K562 (cell line): ENCODE data around the gene NOX5. TPM values are rescaled to one million over a fixed set of nuclear protein-coding genes. Genes with fewer than 3 reads are reported as not detected.
A peak's percentile ranks its signal among the peaks of the same experiment; 100 is the strongest.

Source experiments
- CTCF ChIP-seq, 3 experiments: IDR thresholded peaks in 2 of 3; conservative IDR thresholded peaks in 1 of 3; 2 replicates each; pipeline ENCODE4 v1.5.1; 2011 to 2012; ENCODE audit warnings: low read length in 3 of 3, mild to moderate bottlenecking in 3 of 3, control low read depth in 2 of 3, improper control_type of control experiment in 1 of 3, inconsistent platforms in 1 of 3, low read depth in 1 of 3, mixed read lengths in 1 of 3, moderate library complexity in 1 of 3; ENCODE audit not compliant: insufficient read depth in 2 of 3
- ELF1 ChIP-seq: fragments of 200-800 bp; sonication (Bioruptor generic); IDR thresholded peaks from 2 replicates; pipeline ENCODE4 v1.6.1; 2016; ENCODE audit warnings: missing genetic modification characterization, missing compliant biosample characterization
- JUND ChIP-seq, 2 experiments: IDR thresholded peaks; 2 replicates in 1 of 2; 3 replicates in 1 of 2; pipeline ENCODE4 v1.6.1; 2011; ENCODE audit warnings: borderline replicate concordance in 2 of 2, low read depth in 2 of 2, low read length in 2 of 2, improper control_type of control experiment in 1 of 2, missing biosample characterization in 1 of 2, missing genetic modification characterization in 1 of 2, missing genetic modification reagents in 1 of 2
- PBX2 ChIP-seq, 2 experiments: IDR thresholded peaks in 1 of 2; conservative IDR thresholded peaks in 1 of 2; 2 replicates each; pipeline ENCODE4 v1.6.1; 2016; ENCODE audit warnings: low read depth in 2 of 2, mild to moderate bottlenecking in 1 of 2, missing compliant biosample characterization in 1 of 2, missing genetic modification characterization in 1 of 2, moderate library complexity in 1 of 2
- RCOR1 ChIP-seq, 2 experiments: IDR thresholded peaks; 2 replicates each; pipeline ENCODE4 v1.6.1; 2012; ENCODE audit warnings: low read depth in 2 of 2, low read length in 2 of 2, borderline replicate concordance in 1 of 2, improper control_type of control experiment in 1 of 2
- SP2 ChIP-seq: IDR thresholded peaks from 2 replicates; pipeline ENCODE4 v1.6.1; 2011; ENCODE audit warnings: mild to moderate bottlenecking, low read depth, low read length, moderate library complexity; ENCODE audit not compliant: poor library complexity, severe bottlenecking; ENCODE audit errors: extremely low read depth
- ZNF79 ChIP-seq: fragments of 250-450 bp; sonication (Bioruptor Pico); IDR thresholded peaks from 2 replicates; pipeline ENCODE4 v1.4.0; 2020; ENCODE audit warnings: low read depth, mild to moderate bottlenecking, moderate library complexity
- polyA plus RNA-seq, 8 experiments: library from polyadenylated mRNA; depleted of rRNA in 4 of 8; stranded (reverse) in 5 of 8; unstranded in 3 of 8; fragments of >200 nt; fragmentation: Nextera tagmentation in 2 of 8; fragmentation: Illumina TruSeq in 1 of 8; extraction: Ambion mirVana in 2 of 8; extraction: Trizol in 1 of 8; gene quantifications; 2 replicates each; pipeline versions ENCODE4 v1.2.1 to v1.2.3, GENCODE V29; 2011 to 2014; ENCODE audit warnings: inconsistent platforms in 1 of 8, missing spikeins in 1 of 8
- total RNA-seq, 7 experiments: library from RNA; depleted of rRNA in 6 of 7; stranded (reverse); fragments of >200 nt in 6 of 7; fragmentation: Illumina TruSeq in 2 of 7; extraction: Trizol in 2 of 7; gene quantifications; 2 replicates each; pipeline versions ENCODE4 v1.2.1 to v1.2.3, GENCODE V29; 2011 to 2021; ENCODE audit warnings: low replicate concordance in 1 of 7

Gene NOX5
- total and polyA plus RNA-seq, 9 of the 15 experiments (the other 6 are each of a cell fraction or from before 2014, with no cell fraction given): 0.01 TPM; not detected in 8

GRCh38 chr15:69058830-69059556 is 44.5 kb downstream of the NOX5 start (continued):
- TF ChIP-seq PBX2 (CRISPR knock-in tag; IDR thresholded peaks at IDR 0.05; ENCODE audit: low read depth) (peak; percentile 45; the same call in 1 of the 2 replicates), PBX2 (tag; conservative IDR thresholded peaks at IDR 0.05; ENCODE audit: low read depth) (peak; percentile 95), ZNF79 (CRISPR knock-in tag) (no peak), ELF1 (tag) (peak; percentile 75), JUND (IDR thresholded peaks at IDR 0.05; ENCODE audit: borderline replicate concordance, low read depth, low read length) (peak; percentile 39; the same call in 1 of the 2 replicates), JUND (tag; IDR thresholded peaks at IDR 0.05; ENCODE audit: borderline replicate concordance, low read depth, low read length) (no peak), SP2 (no peak), CTCF (IDR thresholded peaks at IDR 0.05 in 2 of 3, conservative IDR thresholded peaks at IDR 0.05 in 1 of 3; ENCODE audit: insufficient read depth in 2 of 3, low read depth in 1 of 3, low read length in 3 of 3) (peak; percentile 90 to 93 (median 90)), RCOR1 (IDR thresholded peaks at IDR 0.05; ENCODE audit: borderline replicate concordance in 1 of 2, low read depth in 2 of 2, low read length in 2 of 2) (peak in 1 of 2 experiments; percentile 45; a peak in 1 of 4 replicates)
